Tibial artery (tissue), 4 donors: ENCODE data around the gene ZNF646.

Experiments
- DNase-seq, 2 donors: peaks; one replicate each; pipeline ENCODE4 v3.0.0-alpha.2; 2019
- H3K27ac ChIP-seq, 2 donors: fragments of 200-600 bp; sonication (generic) in 1 of 2; 1 replicate in 1 of 2; 2 replicates in 1 of 2; pipeline ENCODE4 v1.5.1; 2018 to 2019; ENCODE audit warnings: mild to moderate bottlenecking in 1 of 2
- H3K27me3 ChIP-seq, 2 donors: fragments of 200-600 bp; sonication (generic) in 1 of 2; one replicate each; pipeline versions ENCODE4 v1.5.1 to v1.6.0; 2016 to 2019
- H3K36me3 ChIP-seq, 3 donors: fragments of 200-600 bp; sonication (generic) in 2 of 3; one replicate each; pipeline ENCODE4 v1.5.1; 2016 to 2019; ENCODE audit warnings: mild to moderate bottlenecking in 2 of 3
- H3K4me1 ChIP-seq, 4 donors: fragments of 200-600 bp; sonication (generic) in 2 of 4; 1 replicate in 3 of 4; 2 replicates in 1 of 4; pipeline ENCODE4 v1.5.1; 2016 to 2019
- H3K4me3 ChIP-seq, 2 donors: fragments of 200-600 bp; sonication (generic) in 1 of 2; 1 replicate in 1 of 2; 2 replicates in 1 of 2; pipeline ENCODE4 v1.5.1; 2018 to 2019; ENCODE audit warnings: mild to moderate bottlenecking in 2 of 2
- H3K9me3 ChIP-seq, 3 donors: fragments of 200-600 bp; sonication (generic) in 1 of 3; one replicate each; pipeline ENCODE4 v1.5.1; 2016 to 2019
- CTCF ChIP-seq, 2 experiments: fragments of 200-600 bp in 1 of 2; fragments of 450-650 bp in 1 of 2; IDR thresholded peaks; one replicate each; pipeline ENCODE4 v1.5.1; 2017 to 2019; ENCODE audit warnings: antibody characterized with exemption in 2 of 2, mild to moderate bottlenecking in 1 of 2, moderate library complexity in 1 of 2
- intact Hi-C: fragments of 100-400 bp; cut with DNase I; formaldehyde crosslinking; loops from one replicate; pipeline ENCODE4 v1.15.0; 2023; ENCODE audit warnings: low total_unique reads

The ZNF646 gene

GRCh38 chr16:31127182-31127581, 53.0 kb downstream of the ZNF646 start:
- TF ChIP-seq CTCF (IDR thresholded peaks at IDR 0.05), result no peak
- no peaks in the 10 kb centered on the region for H3K9me3 ChIP-seq
- H3K36me3 ChIP-seq, result peaks cover 60 to 94% (median 75%) of the 10 kb centered on the region in 3 donors
- DNase-seq, result no peak
- intact Hi-C loops, result no loop called here
- H3K4me1 ChIP-seq, result peaks cover 0 to 22% (median 0%) of the 10 kb centered on the region in 4 donors
- no peak overlapping the region for H3K4me3 ChIP-seq
- H3K27me3 ChIP-seq, result no peaks in the 10 kb centered on the region
- H3K27ac ChIP-seq, result no peak overlapping the region

- DNase-seq, result no peak
- Histone ChIP-seq H3K9me3 (no peaks in the 10 kb centered on the region), H3K27ac (peak overlapping the region in 1 of 2 donors; percentile 34), H3K36me3 (peaks cover 47 to 88% (median 57%) of the 10 kb centered on the region in 3 donors), H3K4me3 (no peak overlapping the region), H3K4me1 (peaks cover 0 to 22% (median 0%) of the 10 kb centered on the region in 4 donors), H3K27me3 (peaks cover 0 to 2% of the 10 kb centered on the region in 2 donors)
- no peak for TF ChIP-seq CTCF (IDR thresholded peaks at IDR 0.05)
- intact Hi-C loops, result no loop called here
Measured at GRCh38 chr16:31128711-31129567, 54.7 kb downstream of the ZNF646 start.

DNA sequence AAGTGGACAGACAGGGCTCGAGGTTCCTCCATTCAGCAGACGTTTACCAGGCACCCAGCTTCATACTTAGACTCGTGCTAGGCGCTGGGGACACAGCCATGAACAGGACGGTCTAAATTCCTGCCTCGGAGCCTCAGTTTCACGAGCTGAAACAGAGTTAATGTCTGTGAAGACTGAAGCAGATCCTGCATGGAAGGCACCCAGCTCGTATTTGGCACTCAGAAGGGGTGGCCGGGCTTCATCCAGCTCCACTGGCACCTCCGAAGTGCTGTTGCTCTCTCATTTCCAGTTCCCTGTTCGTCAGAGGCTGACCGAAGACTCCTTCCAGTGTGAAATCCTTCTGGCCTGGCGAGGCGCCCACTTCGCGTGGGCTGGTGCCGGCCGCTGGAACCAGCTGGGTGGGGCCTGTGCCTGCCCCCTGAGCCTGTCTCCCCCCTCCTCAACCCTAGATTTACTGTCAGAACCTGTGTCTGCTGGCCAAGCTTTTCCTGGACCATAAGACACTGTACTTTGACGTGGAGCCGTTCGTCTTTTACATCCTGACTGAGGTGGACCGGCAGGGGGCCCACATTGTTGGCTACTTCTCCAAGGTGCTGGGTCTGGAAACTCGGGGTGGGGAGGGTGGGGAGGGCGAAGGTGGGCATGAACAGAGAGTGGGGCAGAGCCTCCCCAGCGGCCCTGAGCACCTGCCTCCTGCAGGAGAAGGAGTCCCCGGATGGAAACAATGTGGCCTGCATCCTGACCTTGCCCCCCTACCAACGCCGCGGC, 55.5 kb downstream of the ZNF646 start:
- peaks cover 0 to 28% (median 0%) of the 10 kb centered on the region in 4 donors for H3K4me1 ChIP-seq
- H3K4me3 ChIP-seq, result no peak overlapping the region

GRCh38 chr16:31130336-31130891, 56.2 kb downstream of the ZNF646 start:
- TF ChIP-seq CTCF (IDR thresholded peaks at IDR 0.05), result no peak
- intact Hi-C loops, result no loop called here
- peaks cover 46 to 79% (median 47%) of the 10 kb centered on the region in 3 donors for H3K36me3 ChIP-seq
- H3K27me3 ChIP-seq, result peaks cover 0 to 11% of the 10 kb centered on the region in 2 donors
- no peaks in the 10 kb centered on the region for H3K9me3 ChIP-seq
- DNase-seq, result no peak
- no peak overlapping the region for H3K27ac ChIP-seq
- H3K4me3 ChIP-seq, result no peak overlapping the region
- H3K4me1 ChIP-seq, result peaks cover 0 to 31% (median 0%) of the 10 kb centered on the region in 4 donors

More for the DNA sequence above, 55.5 kb downstream of the ZNF646 start:
- intact Hi-C loops, result no loop called here
- Histone ChIP-seq H3K36me3 (peaks cover 47 to 80% (median 49%) of the 10 kb centered on the region in 3 donors), H3K27ac (peak overlapping the region in 1 of 2 donors; percentile 34), H3K27me3 (peaks cover 0 to 5% of the 10 kb centered on the region in 2 donors), H3K9me3 (no peaks in the 10 kb centered on the region)
- no peak for DNase-seq
- no peak for TF ChIP-seq CTCF (IDR thresholded peaks at IDR 0.05)

- no peak for TF ChIP-seq CTCF (IDR thresholded peaks at IDR 0.05)
- H3K27ac ChIP-seq, result no peak overlapping the region
- peaks cover 46 to 75% (median 47%) of the 10 kb centered on the region in 3 donors for H3K36me3 ChIP-seq
- no peak overlapping the region for H3K4me3 ChIP-seq
- peaks cover 0 to 14% of the 10 kb centered on the region in 2 donors for H3K27me3 ChIP-seq
- no peak for DNase-seq
- peaks cover 0 to 36% (median 0%) of the 10 kb centered on the region in 4 donors for H3K4me1 ChIP-seq
- intact Hi-C loops, result no loop called here
- H3K9me3 ChIP-seq, result no peaks in the 10 kb centered on the region
Measured at GRCh38 chr16:31130899-31131298, 56.7 kb downstream of the ZNF646 start.
